ENCODE measurements around the gene GATA5.
A peak's percentile ranks its signal among the peaks of the same experiment; 100 is the strongest.

GATA5 gene, protein sequence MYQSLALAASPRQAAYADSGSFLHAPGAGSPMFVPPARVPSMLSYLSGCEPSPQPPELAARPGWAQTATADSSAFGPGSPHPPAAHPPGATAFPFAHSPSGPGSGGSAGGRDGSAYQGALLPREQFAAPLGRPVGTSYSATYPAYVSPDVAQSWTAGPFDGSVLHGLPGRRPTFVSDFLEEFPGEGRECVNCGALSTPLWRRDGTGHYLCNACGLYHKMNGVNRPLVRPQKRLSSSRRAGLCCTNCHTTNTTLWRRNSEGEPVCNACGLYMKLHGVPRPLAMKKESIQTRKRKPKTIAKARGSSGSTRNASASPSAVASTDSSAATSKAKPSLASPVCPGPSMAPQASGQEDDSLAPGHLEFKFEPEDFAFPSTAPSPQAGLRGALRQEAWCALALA

DNA sequence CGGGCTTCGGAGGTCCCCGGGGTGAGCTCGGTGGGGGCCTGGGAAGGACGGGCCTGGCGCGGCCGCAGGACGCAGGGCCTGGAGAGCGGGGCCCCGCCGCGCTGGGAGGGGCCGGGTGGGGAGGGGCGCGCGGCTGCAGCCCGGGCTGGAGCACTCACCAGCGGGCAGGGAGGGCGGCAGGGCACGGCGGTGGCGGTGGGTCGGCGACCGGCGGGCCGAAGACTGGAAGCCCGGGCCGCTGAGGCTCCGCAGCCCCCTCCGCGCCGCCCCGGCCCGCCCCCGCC is at the start of gene GATA5:
Gene GATA5, minus strand, starts transcription at position 224 of the 284 bp plus-strand sequence. CDS start 474 bp downstream, outside the sequence.
- no peak for DNase-seq

DNA sequence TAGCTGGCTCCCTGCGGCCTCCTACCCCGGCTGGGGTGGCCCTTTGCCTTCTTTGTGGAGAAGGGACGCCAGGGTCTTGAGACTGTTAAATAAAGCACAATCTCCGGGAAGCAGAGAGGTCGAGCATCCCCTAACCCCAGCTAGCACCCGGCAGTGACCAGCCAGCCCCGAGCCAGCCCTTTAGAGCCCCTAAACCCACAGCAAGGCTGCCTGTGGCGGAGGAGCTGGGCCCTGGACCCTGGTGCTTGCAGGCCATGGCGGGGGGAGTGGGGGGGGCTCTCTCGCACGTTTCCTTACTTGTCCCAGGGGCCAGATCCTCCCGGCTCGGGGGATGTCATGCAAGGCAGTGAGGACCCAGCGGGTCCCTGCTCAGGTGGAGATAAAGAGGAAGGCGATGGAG is 49.2 kb upstream of the GATA5 start:
- no peak for DNase-seq

DNA sequence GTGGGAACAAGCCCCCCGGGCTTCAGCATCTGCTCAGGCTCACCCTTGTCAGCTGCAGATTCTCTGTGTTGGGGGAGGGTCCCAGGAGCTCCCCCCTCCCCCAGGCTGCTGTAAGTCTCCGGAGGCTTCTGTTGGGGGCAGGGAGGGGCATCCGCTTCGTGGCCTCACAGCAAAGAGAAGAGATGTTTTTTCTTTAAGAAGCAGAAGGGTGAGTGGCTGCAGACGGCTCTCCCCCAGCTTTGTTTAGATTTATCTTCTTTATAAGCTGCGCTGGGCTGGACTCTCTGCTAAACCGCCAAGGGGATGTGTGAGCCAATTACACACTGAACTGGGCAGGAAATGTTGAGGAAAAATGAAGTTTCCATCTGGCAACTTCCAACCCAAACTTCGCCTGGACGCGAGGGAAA is 48.7 kb upstream of the GATA5 start:
- no peak for DNase-seq

DNA sequence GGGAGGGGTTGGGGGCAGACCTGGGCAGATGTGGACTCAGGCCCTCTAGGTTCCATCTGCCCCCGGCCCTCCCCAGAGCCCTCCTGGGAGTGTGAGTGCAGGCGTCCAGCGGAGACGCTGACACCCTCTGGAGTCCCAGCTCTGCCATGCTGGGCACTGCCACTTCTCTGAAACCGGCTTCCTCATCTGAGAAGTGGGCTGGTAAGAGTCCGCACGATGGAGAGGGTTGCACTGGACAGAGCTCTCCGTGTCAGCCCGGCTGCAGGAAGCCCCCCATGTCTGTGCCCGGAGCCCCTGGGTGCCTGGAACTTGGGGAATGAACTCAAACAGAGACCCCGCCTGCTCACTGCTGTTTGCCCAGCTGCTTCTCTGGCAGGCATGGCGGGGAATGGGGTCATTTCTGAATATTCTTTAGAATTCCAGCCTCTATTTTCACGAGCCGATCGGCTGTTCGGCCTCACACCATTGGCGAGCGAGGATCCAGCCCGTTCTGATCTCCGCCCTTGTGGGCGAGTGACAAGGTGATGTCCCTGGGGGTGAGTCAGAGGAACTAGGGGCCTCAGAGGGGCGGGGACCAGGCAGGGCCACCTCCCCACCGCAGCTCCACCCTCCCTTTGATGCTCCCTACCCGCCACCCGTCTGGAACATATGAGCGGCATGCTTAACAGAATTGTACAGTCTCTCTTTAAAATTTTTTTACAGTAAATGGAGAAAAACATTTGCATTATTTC is 47.8 kb upstream of the GATA5 start:
- DNase-seq = peak; percentile 66

DNA sequence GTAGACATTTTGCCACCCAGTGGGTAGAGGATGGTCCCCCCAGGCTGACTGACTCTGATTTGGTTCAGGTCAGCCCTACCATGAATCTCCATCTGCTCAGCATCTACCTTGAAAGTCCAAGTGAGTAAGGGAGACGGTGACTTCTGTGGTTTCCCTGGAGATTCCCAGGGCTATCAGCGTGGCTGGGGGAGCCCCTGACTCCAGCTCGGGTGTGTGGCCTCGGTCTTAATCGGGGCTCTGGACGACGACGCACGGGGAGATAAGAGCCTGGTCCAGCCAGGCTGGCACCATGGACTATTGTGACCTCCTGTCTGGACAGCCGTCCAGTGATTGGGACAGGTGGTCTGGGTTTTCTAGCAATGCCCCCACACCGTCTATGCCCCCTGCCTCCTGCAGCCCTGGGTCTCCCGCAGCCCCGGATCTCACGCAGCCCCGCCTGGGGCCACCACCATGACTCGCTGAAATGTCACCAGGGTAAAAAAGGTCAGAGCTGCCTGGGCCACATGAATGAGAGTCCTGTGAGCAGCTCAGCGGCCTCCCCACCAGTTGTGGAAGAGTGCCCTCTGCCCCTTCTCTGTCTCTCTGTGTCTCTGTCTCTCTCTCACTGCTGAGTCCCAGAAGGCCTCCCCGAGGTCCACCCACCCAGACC is 47.1 kb upstream of the GATA5 start:
- no peak for DNase-seq

DNA sequence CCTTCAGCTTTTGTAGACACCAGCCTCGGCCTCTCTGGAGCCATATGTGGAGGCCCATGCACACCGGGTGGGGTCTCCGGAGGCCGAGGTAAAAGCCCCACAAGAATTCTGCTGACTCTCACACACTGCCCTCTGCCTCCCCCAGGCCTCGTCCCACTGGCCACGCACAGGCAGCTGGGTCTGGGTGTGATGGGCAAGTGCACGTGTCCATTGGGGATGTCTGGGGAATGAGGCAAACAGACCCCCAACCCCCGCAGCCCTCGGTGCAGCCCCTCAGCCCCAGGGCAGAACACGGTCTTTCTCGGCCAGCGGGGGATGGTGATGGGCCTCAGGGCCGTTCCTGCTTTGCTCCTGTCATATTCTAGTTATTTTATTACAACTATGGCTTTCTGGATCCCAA is 44.0 kb upstream of the GATA5 start:
- no peak for DNase-seq

DNA sequence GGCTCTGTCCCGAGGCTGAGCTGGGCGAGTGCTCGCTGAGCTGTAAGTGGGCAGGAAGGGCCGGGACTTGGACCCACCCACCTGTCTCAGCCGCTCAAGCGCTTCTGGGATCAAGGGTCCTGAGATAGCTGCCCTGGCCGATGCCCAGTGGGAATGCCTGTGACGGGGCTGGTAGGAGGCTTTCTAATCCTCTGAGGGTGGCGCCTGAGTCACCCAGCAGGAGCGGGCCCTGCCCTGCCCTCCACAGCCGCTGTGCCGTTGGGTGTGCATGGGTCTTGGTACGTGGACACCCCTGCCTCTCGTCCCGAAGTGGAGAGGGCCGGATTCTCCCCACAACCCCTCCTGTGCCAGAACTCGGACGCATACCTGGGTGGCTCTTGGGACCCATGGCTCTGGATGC is 43.1 kb upstream of the GATA5 start:
- no peak for DNase-seq

DNA sequence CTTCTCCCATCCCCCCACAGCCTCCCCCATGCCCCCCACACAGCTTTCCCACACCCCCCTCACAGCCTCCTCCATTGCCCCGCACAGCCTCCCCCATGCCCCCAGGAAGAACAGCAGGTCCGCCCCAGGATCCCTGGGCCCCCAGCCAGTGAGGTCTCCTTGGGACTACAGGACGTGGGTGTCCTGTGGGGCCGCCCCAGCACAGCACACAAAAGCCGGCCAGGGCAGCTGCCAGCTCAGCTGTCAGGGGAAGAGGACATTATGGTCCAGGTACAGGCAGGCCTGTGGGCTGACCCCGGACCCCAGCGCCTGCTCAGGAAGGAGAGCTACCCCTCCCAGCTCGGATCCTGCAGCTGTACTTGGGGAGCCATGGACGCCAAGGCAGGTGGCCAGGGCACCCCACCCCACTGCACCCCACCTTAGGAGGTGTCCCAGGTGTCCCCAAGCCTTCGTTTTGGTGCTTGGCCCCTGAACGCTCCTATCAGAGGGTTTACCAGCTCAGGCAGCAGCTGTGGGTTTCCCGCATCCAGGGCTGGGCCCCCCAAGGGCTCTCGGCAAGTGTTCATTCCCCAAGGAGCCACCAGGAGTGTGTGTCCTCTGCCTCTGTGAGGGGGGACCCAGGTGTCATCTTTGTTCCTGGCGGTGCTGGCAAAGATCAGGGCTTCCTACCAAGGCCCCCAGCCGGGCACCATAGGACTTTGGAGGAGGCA is 42.3 kb upstream of the GATA5 start:
- no peak for DNase-seq

DNA sequence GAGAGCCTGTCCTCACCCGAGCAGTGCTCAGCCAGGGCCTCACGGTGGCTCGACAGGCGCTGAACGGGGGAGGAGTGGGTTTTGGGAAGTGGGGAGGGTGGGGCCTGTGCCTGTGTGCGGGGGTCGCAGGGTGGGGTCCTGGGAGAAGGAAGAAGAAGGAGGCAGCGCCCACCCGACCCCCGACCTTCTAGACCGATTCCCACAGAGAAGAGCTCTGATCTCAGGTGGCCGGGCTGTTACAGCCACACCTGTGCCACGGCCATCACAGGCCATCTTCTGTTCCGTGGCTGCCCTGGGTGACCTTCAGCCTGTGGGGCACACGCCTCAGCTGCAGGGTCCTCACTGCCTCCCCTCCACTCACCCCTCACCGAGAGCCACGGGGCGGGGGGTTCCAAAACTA is 41.4 kb upstream of the GATA5 start:
- DNase-seq = no peak

DNA sequence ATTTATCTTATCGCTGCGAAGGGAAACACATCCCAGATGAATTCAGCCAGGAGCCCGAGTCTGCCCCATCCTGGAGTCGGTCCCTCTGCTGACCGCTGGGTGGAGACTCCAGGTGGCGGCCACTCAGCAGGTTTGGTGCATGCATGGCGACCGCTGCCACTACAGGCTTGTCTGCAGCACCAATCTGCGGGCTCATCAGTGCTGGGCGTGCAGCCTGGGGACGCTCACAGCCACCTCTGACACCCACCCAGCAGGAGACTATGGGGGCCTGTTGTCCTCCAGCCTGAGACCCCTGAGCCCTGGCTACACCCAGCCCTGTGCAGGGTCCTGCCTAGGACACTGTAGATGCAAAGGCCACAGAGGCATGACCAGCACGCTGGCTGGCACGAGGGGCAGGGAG is 40.5 kb upstream of the GATA5 start:
- DNase-seq = no peak

DNA sequence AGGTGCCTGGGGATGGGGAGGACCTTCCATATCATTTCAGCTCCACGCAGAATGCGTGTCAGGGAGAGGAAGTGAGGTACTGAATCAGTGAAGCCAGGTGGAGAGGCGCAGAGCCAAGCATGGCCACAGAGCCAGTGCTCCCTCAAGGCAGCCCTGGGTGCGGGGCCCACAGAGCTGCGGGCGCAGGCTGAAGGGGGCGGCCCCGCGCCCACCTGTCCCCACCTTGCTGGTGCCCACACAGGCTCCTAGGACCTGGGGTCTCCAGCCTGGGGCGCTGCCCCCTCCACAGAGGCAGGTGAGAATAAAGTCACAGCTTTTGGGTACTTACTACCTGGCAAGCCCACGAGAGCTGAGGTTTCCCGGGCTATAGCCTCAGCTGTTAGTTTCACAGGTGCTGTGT is 40.0 kb upstream of the GATA5 start:
- DNase-seq = no peak

DNA sequence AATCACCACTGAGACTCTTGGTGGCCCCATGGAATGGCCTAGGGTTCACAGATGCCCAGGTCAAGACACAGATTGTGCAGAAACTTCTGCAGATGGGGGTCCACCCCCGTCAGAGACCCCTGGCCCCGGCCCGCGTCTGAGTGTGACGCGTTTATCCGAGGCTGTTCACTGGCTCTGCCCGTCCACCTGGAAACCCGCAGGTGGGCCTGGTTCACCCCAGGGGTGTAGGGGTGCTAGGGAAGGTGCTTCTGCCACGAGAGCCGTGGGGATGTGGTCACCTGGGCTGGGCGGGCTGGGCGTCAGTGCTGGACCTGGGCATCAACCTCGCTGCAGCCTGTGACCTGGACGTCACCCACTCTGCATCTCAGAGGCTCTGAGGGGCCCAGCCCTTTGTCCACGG is 39.5 kb upstream of the GATA5 start:
- no peak for DNase-seq

DNA sequence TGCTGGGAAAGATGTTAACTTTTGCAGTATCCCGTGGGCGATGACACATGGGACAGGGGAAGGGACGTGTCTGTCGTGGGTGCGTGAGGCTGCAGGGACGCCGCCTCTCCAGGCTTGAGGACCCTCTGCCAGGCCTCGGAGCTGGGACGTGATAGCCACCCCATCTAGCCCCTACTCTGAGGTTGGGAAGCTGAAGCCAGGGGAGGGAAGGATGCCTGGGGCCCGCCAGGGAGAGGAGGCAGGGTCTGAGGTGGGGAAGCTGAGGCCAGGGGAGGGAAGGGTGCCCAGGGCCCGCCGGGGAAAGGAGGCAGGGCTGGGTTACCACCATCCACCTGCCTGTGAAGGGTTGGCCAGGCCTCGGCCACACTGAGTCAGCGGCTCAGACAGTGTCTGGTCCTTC is 38.2 kb upstream of the GATA5 start:
- DNase-seq = no peak

DNA sequence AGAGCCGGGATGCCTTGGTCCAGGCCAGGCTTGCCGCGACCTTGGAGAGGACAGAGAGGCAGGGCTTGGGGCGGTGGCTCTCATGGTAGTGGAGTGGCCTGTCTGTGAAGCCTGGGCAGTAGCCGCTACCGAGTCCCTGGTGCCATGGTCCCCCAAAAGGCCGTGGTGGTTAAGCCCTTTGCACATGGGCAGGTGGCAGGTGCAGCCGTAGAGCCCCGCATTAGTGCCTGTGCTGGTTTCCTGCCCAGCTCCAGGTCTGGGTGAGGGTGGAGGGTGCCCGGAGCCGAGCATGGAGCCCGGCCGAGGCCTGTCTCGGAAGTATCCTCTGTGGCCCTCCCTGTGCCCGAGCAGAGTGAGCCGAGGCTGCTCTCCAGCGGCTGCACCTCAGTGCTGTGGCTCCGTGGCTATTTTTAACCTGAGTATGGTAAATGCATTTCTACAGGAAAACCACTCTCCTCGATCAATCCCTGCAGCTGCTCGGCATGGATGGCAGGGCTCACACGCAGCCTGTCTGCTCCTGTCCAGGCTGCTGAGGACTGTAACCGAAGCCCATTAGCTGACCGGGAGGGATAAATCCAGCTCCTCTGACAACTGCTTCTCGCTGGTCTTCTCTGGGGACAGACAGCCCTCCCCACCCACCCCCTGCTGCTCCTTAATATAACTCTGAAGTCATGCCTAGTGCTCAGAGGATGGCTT is 36.3 kb upstream of the GATA5 start:
- DNase-seq = no peak

DNA sequence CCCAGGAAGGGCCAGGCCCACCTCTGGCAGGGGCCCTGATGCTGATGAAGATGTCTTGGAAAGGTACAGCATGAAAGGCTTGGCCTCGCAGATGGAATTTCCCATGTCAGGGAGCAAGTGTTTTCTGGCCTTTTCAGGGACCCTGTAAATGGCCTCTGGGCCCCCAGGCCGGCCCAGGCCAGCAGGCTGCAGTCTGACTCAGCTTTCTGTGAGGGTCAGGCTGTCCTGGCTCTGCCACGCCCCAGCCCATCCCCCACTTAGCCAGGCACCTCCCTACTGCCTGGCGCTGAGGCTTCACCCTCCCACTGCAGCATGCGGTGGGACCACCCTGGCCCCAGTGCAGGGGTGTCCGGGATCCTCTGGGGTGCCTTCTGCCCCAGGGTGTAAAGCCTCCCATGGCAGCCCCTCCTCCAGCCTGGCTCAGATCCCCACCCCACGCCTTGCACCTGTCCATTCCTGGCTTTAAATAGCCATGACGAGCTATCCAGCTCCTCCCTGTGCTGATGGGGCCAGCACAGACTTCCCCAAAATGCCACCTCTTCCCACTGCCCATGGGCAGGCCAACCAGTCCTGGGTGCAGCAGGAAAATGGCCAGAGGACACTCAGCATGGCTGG is 35.6 kb upstream of the GATA5 start:
- DNase-seq = no peak

DNA sequence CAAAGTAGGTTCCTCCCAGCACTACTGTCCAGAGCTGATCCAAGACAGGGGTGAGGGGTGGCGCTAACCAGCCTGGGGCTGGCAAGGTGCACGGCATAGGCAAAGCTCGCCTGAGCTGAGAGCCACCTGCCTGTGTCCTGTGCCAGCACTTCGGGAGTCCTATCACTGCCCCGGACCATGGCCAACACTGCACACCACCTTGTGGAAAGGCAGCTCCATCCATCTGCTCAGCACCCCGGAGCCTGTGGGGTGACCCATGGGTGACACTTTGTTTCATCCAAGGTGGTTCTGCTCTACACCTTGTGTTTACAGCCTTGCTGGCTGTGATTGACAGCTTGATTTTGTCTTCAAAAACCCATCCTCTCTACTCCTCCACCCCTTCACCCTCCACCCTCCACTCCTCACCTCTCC is 32.9 kb upstream of the GATA5 start:
- no peak for DNase-seq

DNA sequence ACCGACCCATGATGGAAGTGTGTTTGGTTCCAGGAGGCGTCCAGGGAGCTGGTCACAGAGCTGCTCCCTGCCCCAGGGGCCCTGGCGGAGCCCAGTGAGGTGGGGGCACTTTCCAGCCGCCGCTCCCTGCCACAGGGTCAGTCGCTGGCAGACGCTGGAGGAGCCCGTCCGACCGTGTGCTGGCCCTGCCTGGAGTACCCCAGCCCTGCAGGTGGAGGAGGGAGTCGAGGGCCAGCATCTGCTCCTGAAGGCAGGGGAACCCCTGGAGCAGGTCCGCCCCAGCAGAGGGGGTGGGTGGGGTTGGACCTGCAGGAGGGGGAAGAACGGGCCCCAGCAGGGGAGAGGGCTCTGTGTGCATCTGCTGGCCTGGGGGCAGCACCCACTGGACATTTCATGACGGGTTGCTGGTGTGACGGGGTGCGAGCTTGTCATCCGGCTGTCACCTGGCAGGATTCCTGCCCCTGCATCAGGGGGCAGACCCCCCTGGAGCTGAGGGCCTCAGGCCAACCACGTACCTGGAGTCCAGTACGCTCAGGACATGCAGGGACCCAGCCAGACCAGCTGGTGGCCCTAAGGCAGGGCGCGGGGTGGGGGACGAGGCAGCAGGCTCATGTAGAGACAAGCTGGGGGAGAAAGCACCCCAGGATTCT is 32.3 kb upstream of the GATA5 start:
- no peak for DNase-seq

DNA sequence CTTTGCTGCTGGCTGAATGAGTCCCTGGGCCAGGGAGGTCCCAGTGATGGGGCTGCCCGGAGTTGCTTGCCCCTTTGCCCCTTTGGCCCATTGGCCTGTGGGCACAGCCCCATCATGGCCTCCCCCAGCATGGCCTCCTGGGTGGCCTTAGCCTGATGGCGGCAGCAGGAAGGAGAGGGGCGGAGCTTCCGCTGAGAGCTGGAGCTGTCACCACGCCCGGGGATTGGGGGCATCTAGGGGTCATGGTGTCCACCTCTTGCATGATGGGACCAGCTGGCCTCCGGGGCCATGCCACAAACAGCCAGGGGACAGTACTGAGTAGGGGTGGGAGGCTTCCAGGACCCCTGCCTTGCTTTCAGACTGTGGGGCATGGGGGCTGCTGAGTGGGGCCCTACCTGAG is 31.5 kb upstream of the GATA5 start:
- no peak for DNase-seq

DNA sequence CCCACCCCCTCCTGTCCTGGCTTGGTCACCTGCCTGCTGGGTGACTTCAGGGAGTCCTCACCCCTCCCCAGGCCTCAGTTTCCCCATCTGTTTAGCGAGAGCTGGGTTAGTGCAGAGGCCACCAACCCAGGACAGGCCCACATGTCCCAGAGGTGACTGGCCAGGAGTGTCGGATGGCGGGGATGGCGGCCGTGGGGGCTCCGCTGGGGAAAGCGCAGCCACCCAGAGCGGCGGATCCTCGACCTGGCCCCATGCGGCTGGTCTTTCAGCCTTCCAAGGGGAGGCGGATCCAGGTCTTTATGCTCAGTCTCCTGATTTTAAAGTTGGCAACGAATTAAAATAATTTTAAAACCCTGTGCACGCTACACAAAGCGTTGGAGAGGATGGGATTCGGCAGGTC is 31.0 kb upstream of the GATA5 start:
- DNase-seq = no peak

DNA sequence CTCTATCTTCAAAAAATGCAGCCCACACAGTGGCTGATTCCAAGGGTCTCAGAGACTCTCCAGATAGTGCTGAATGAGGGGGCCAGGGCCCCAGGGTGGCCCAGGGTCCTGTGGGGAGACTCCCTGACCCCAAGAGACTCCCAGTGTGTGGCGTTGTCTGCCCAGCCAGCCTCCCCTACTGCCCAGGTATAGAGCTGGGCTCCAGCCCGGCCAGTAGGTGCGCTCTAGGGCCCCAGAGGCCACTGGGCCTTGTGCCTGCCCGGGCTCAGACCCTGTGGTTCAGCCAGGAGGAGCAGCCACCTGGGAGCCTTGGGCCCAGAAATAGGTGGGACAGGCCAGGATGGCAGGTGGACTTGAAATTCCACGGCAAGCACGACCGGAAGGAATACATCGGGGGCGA is 30.3 kb upstream of the GATA5 start:
- DNase-seq = no peak

DNA sequence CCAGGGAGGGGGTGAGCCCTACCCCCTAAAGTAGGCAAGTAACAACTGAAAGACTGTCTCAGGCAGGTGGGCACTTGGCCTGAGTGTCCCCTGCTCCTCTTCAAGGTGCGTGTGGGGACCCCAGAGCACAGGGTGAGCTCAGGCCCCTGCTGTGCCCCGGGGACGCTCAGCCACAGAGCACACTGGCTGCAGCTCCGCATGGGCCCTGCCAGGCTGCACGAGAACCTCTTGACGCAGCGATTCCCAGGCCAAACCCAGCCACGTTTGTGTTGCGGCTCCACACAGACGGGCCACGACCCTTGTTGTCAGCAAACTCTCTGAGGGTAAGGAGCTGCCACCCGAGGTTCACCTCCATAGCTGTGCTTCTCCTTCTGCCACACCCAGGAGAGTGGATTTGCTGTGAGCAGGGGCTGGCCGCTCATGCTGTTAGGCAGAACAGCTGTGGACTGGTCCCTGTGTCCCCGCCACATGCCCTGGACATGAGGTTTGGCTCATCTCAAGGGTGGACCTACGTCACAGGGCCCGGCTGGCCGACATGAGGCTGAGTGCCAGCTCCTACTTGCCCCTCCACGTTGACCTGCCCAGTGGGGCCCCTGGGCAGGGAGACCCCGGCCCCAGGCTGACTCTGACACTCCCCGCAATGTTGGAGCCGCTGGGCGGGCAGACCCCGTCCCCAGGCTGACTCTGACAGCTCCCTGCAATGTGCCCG is 29.7 kb upstream of the GATA5 start:
- no peak for DNase-seq

All from activated CD8-positive, alpha-beta memory T cell treated with anti-CD3 and anti-CD28 coated beads, Interleukin-2, amount 50 U/mL, for 4 hours (primary cell).